WTC11 (cell line): ENCODE results near the gene C2CD2. TPM values are rescaled to one million over a fixed set of nuclear protein-coding genes. Genes with fewer than 3 reads are reported as not detected.
A peak's percentile ranks its signal among the peaks of the same experiment; 100 is the strongest.

Source experiments
- ATAC-seq: fragments of 200-7000 bp; cut with Tn5 transposase; 2 replicates; pipeline ENCODE4 v1.10.0; 2021; ENCODE audit warnings: mild to moderate bottlenecking, moderate library complexity
- CTCF ChIA-PET: fragments of 300-600 bp; sonication (Branson Sonifier 250); formaldehyde crosslinking; loops from one replicate; lab custom pipeline; 2021; ENCODE audit warnings: antibody characterized with exemption; lab: Charles Lee
- POLR2A ChIA-PET: fragments of 350-600 bp; sonication (Branson Sonifier 250); formaldehyde crosslinking; loops from one replicate; lab custom pipeline; 2021; ENCODE audit warnings: antibody characterized with exemption; lab: Charles Lee
- DNase-seq: peaks from one replicate; pipeline ENCODE4 v3.0.0; 2021; ENCODE audit warnings: low spot score
- H3K27ac Mint-ChIP-seq: 2 replicates; pipeline ENCODE4 v1.8.0; 2021; ENCODE audit warnings: mixed read lengths
- H3K27me3 Mint-ChIP-seq: 2 replicates; pipeline ENCODE4 v1.8.0; 2021; ENCODE audit warnings: low read depth, mild to moderate bottlenecking, moderate library complexity, mixed read lengths
- H3K36me3 Mint-ChIP-seq: 2 replicates; pipeline ENCODE4 v1.8.0; 2021; ENCODE audit warnings: mixed read lengths
- H3K4me1 Mint-ChIP-seq: 2 replicates; pipeline ENCODE4 v1.8.0; 2022; ENCODE audit warnings: mixed read lengths
- H3K4me3 Mint-ChIP-seq: 2 replicates; pipeline ENCODE4 v1.8.0; 2021; ENCODE audit warnings: mild to moderate bottlenecking, moderate library complexity, mixed read lengths
- H3K9me3 Mint-ChIP-seq: 2 replicates; pipeline ENCODE4 v1.8.0; 2021; ENCODE audit warnings: mixed read lengths
- GTF2I ChIP-seq: fragments of 250-450 bp; sonication (Bioruptor Pico); conservative IDR thresholded peaks from 2 replicates; pipeline ENCODE4 v1.4.0; 2021; ENCODE audit warnings: mild to moderate bottlenecking
- HMGA2 ChIP-seq: fragments of 250-450 bp; sonication (Bioruptor Pico); IDR thresholded peaks from 2 replicates; pipeline ENCODE4 v1.4.0; 2021; ENCODE audit warnings: mild to moderate bottlenecking, moderate library complexity
- KAT7 ChIP-seq: sonication (generic); formaldehyde crosslinking; IDR thresholded peaks from 2 replicates; pipeline ENCODE4 v1.8.1; 2023; ENCODE audit warnings: missing genetic modification reagents, mild to moderate bottlenecking, borderline replicate concordance
- MAX ChIP-seq: sonication (generic); formaldehyde crosslinking; IDR thresholded peaks from 2 replicates; pipeline ENCODE4 v1.8.0; 2022; ENCODE audit warnings: mild to moderate bottlenecking, missing genetic modification reagents
- NFE2L1 ChIP-seq: sonication (generic); formaldehyde crosslinking; IDR thresholded peaks from 2 replicates; pipeline ENCODE4 v1.8.1; 2023; ENCODE audit warnings: missing genetic modification reagents
- NR2C2 ChIP-seq: sonication (generic); formaldehyde crosslinking; IDR thresholded peaks from 2 replicates; pipeline ENCODE4 v1.8.0; 2022; ENCODE audit warnings: mild to moderate bottlenecking, missing genetic modification reagents
- PRDM15 ChIP-seq: sonication (generic); formaldehyde crosslinking; IDR thresholded peaks from 2 replicates; pipeline ENCODE4 v1.8.0; 2022; ENCODE audit warnings: missing genetic modification reagents
- SMAD4 ChIP-seq: sonication (generic); formaldehyde crosslinking; IDR thresholded peaks from 2 replicates; pipeline ENCODE4 v1.8.0; 2022; ENCODE audit warnings: mild to moderate bottlenecking, missing genetic modification reagents
- SP1 ChIP-seq: sonication (generic); formaldehyde crosslinking; conservative IDR thresholded peaks from 2 replicates; pipeline ENCODE4 v1.8.1; 2022; ENCODE audit warnings: missing genetic modification reagents
- total RNA-seq: library from RNA; stranded (reverse); gene quantifications from 3 replicates; pipeline ENCODE4 v1.2.3, GENCODE V29; 2021
- TF ChIP-seq, protein P1 (sequence below): sonication (generic); formaldehyde crosslinking; IDR thresholded peaks from 2 replicates; pipeline ENCODE4 v1.8.1; 2022; ENCODE audit warnings: low read depth, mild to moderate bottlenecking, moderate library complexity, missing genetic modification reagents, borderline replicate concordance

Gene C2CD2
- total RNA-seq, 1 experiment from 2014 or later: 11.2 TPM

GRCh38 chr21:41848958-41849580, 104.7 kb downstream of the C2CD2 start:
- CTCF ChIA-PET: interaction anchor here (0.6 to 4.9 kb wide), 5 partner anchors 8 to 237 kb away, joined by 3 to 30 read pairs (median 4); no protein-coding TSS in a partner anchor
- no peak for ATAC-seq
- TF ChIP-seq SP1 (no peak), PRDM15 (no peak), MAX (CRISPR knock-in tag) (no peak)
- TF ChIP-seq, protein P1, sequence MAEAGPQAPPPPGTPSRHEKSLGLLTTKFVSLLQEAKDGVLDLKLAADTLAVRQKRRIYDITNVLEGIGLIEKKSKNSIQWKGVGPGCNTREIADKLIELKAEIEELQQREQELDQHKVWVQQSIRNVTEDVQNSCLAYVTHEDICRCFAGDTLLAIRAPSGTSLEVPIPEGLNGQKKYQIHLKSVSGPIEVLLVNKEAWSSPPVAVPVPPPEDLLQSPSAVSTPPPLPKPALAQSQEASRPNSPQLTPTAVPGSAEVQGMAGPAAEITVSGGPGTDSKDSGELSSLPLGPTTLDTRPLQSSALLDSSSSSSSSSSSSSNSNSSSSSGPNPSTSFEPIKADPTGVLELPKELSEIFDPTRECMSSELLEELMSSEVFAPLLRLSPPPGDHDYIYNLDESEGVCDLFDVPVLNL: no peak
- TF ChIP-seq, all 79 proteins: peak for 0
- no peak for DNase-seq
- peaks cover 5% of the 10 kb centered on the region for H3K36me3 Mint-ChIP-seq
- H3K9me3 Mint-ChIP-seq: no peaks in the 10 kb centered on the region
- peaks cover 9% of the 10 kb centered on the region for H3K4me1 Mint-ChIP-seq
- H3K27me3 Mint-ChIP-seq: no peaks in the 10 kb centered on the region
- no peak overlapping the region for H3K4me3 Mint-ChIP-seq
- POLR2A ChIA-PET: no interaction called here
- no peak overlapping the region; the same call in 1 of the 2 replicates for H3K27ac Mint-ChIP-seq

GRCh38 chr21:41848533-41848932, 105.3 kb downstream of the C2CD2 start:
- no peak for ATAC-seq
- no peak for TF ChIP-seq HMGA2 (CRISPR knock-in tag)
- CTCF ChIA-PET: interaction anchor here (0.6 to 4.9 kb wide), 4 partner anchors 8 to 236 kb away, joined by 3 to 30 read pairs (median 4); no protein-coding TSS in a partner anchor

DNA sequence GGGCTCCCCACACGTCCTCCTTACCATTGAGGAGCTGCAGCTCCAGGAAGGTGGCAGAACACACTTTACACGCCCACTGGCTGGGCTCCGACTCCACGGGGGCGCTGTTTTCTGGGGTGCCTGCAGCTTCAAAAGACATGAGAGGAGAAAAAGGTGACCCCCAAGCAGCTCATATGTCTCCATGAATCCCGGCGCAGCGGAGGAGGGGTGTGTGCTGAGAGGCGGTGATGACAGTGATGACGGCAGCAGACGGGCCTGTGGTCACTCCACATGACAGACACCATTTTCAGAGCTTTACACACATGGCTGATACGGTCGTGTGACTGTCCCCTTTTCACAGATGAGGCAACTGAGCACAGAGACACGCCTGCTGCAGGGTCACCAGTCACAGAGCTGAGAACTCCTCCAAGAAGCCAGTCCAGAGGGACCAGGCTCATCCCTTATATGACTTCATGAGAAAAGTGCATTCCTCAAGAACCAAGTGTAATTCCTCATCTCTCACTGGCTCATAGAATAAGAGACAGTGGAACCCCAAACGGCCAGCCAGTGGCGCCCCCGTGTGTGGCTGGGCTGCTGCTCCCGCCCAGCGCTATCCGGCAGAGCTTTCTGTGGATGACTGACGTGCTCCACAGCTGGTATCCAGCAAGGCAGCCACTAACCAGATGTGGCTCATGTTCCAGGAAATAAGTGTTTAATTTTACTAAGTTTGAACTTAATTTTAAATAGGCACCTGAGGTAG, 106.6 kb downstream of the C2CD2 start:
- H3K9me3 Mint-ChIP-seq: no peaks in the 10 kb centered on the region
- H3K4me1 Mint-ChIP-seq: peaks cover 15% of the 10 kb centered on the region
- ATAC-seq (peak; percentile 76), DNase-seq (peak; percentile 52)
- no peak overlapping the region for H3K4me3 Mint-ChIP-seq
- H3K27me3 Mint-ChIP-seq: no peaks in the 10 kb centered on the region
- TF ChIP-seq GTF2I (CRISPR knock-in tag) (no peak), SMAD4 (no peak), NFE2L1 (CRISPR knock-in tag) (no peak), NR2C2 (no peak)
- ChIA-PET POLR2A (no interaction called here), CTCF (interaction anchor here (0.7 to 4.9 kb wide), 11 partner anchors 10 to 270 kb away, joined by 3 to 31 read pairs (median 4); no protein-coding TSS in a partner anchor)
- peaks cover 3% of the 10 kb centered on the region; the same call in 1 of the 2 replicates for H3K36me3 Mint-ChIP-seq
- H3K27ac Mint-ChIP-seq: no peak overlapping the region

More at GRCh38 chr21:41848533-41848932, 105.3 kb downstream of the C2CD2 start:
- DNase-seq: no peak
- Mint-ChIP-seq H3K36me3 (peaks cover 2% of the 10 kb centered on the region; the same call in 1 of the 2 replicates), H3K27me3 (no peaks in the 10 kb centered on the region), H3K4me3 (no peak overlapping the region), H3K9me3 (no peaks in the 10 kb centered on the region), H3K4me1 (peaks cover 14% of the 10 kb centered on the region), H3K27ac (no peak overlapping the region)
- POLR2A ChIA-PET: no interaction called here

- TF ChIP-seq KAT7 (CRISPR knock-in tag) (no peak), MAX (CRISPR knock-in tag) (no peak)
- peak overlapping the region; percentile 68; the same call in 1 of the 2 replicates for H3K27ac Mint-ChIP-seq
- ATAC-seq: no peak
- 0 out of 2 replicates have a peak, but pooled peaks cover 3% of the 10 kb centered on the region for H3K9me3 Mint-ChIP-seq
- ChIA-PET CTCF (interaction anchor here (0.6 to 4.9 kb wide), 7 partner anchors 14 to 500 kb away, joined by 3 to 31 read pairs (median 4); no protein-coding TSS in a partner anchor), POLR2A (no interaction called here)
- no peak overlapping the region for H3K4me3 Mint-ChIP-seq
- peaks cover 8% of the 10 kb centered on the region; the same call in 1 of the 2 replicates for H3K36me3 Mint-ChIP-seq
- H3K4me1 Mint-ChIP-seq: peaks cover 15% of the 10 kb centered on the region
- DNase-seq: no peak
- H3K27me3 Mint-ChIP-seq: no peaks in the 10 kb centered on the region
These were observed 107.3 kb downstream of the C2CD2 start for GRCh38 chr21:41846536-41846935.
